LNCAP (cell line): ENCODE data around the gene KIAA1143.

ENCODE experiments used
- CTCF ChIP-seq: fragments of 450-650 bp; IDR thresholded peaks from 2 replicates; pipeline ENCODE4 v1.5.1; 2017; ENCODE audit warnings: mild to moderate bottlenecking

Gene KIAA1143

GRCh38 chr3:44771424-44772098 is 10.1 kb upstream of the KIAA1143 start:
- no peak for TF ChIP-seq CTCF

GRCh38 chr3:44764248-44764647 is 2.8 kb upstream of the KIAA1143 start:
- no peak for TF ChIP-seq CTCF

GRCh38 chr3:44762690-44763089 is 1.3 kb upstream of the KIAA1143 start:
- TF ChIP-seq CTCF = no peak

GRCh38 chr3:44762170-44762677 is 805 bp upstream of the KIAA1143 start:
- no peak for TF ChIP-seq CTCF

- TF ChIP-seq CTCF = no peak
Measured at GRCh38 chr3:44761101-44761423, 357 bp downstream of the KIAA1143 start.

GRCh38 chr3:44734646-44735168 is 26.7 kb downstream of the KIAA1143 start:
- no peak for TF ChIP-seq CTCF

- TF ChIP-seq CTCF = no peak
Measured at GRCh38 chr3:44729384-44729910, 32.0 kb downstream of the KIAA1143 start, which contains the start of gene ZNF501. ZNF501 (plus strand) TSS chr3:44729635; CDS start chr3:44734422, 4,787 bp downstream.
